ENCODE results near the gene NAMPT.

NAMPT gene

DNA sequence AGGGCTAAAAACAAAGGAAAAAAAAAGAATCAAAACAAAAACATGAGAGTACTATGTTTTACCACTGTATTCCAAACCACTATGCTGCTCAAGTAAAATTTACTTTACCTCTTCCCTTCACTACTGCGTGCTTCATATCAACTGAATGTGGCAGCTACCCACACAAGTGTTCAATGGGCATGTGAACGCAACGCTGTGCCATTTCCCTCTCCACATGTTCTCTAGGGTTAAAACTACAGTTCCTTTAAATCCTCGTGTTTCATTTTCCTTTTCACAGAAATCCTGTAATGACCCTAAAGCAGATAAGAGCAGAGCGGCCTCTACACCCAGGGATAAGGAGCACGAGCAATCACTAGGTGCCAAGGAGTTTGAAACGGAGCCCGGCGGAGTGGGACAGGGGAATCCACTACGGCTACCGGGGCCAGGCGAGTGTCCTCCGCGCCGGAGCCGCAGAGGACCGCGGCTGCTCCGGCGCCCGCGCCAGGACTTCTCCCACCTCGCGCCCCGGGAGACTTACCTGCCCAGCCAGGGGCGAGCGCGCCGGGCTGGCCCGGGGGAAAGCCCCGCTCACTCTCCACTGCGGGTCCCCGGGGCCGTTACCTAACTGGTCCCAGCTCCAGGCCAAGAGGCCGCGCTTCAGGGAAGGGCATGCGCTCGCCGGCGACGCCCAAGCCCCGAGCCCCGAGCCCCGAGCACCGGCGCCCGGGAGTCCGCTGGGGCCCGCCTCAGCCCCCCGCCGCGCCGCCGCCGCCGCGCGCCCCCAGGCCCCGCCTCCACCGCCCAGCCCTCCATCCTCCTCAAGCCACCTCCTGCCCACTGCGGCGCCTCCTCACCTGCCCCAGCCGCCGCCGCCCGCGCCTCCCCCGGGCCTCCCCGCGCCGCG, 711 bp downstream of the NAMPT start:
- H3K4me1 ChIP-seq (ENCODE audit: control insufficient read depth, insufficient read depth, low read length), result peaks cover 26% of the 10 kb centered on the region
- no peaks in the 10 kb centered on the region for H3K27me3 ChIP-seq (ENCODE audit: control insufficient read depth, insufficient read depth, low read length)
- peak overlapping the region; percentile 99 for H3K4me3 ChIP-seq (ENCODE audit: low read depth, low read length)
- peak overlapping the region; percentile 63; the same call in 1 of the 2 replicates for H3K27ac ChIP-seq (ENCODE audit: low read depth, low read length)
- peak overlapping the region; percentile 86 for H3K9ac ChIP-seq (ENCODE audit: low read length)
- no peaks in the 10 kb centered on the region for H3K9me3 ChIP-seq (ENCODE audit: control insufficient read depth, insufficient read depth, low read depth, low read length)
- H3K36me3 ChIP-seq (ENCODE audit: control insufficient read depth, insufficient read depth, low read length), result no peaks in the 10 kb centered on the region

DNA sequence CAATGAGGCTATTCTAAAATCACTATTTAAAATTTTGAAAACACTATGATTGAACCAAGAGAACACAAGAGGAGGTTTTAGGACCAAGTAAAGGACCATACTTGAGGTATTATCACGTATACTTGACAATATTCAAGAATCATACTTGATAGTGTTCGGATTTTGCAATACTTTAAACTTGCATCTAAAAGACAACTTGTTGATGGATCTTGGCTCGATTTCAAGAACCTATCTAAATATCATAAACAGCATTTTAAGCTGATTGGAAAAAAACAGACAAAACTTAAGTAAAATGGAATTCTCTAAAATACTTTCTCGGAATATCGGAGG, 1.3 kb downstream of the NAMPT start:
- H3K9me3 ChIP-seq (ENCODE audit: control insufficient read depth, insufficient read depth, low read depth, low read length), result no peaks in the 10 kb centered on the region
- H3K36me3 ChIP-seq (ENCODE audit: control insufficient read depth, insufficient read depth, low read length), result no peaks in the 10 kb centered on the region
- no peaks in the 10 kb centered on the region for H3K27me3 ChIP-seq (ENCODE audit: control insufficient read depth, insufficient read depth, low read length)
- peaks cover 26% of the 10 kb centered on the region for H3K4me1 ChIP-seq (ENCODE audit: control insufficient read depth, insufficient read depth, low read length)
- peak overlapping the region; percentile 63; the same call in 1 of the 2 replicates for H3K27ac ChIP-seq (ENCODE audit: low read depth, low read length)
- peak overlapping the region; percentile 86 for H3K9ac ChIP-seq (ENCODE audit: low read length)
- peak overlapping the region; percentile 99 for H3K4me3 ChIP-seq (ENCODE audit: low read depth, low read length)

DNA sequence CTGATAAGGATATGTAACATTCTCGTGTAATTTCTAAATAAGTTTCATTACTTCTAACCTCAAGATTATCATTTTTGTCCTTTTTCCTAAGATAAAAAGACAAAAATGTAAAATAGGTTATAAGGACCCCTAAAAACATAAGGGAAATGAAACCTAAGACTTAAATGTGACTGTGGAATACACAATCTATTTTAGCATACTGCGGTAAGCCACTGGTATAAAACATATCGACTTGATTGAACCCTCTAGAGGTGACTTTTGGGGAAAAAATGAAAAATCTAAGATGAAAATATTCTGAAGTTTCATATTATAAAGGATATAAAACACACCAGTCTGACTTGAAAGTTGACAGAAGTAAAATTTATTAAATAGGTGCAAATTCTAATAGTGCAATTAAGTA, 1.9 kb downstream of the NAMPT start:
- Histone ChIP-seq H3K9ac (ENCODE audit: low read length) (no peak overlapping the region), H3K27me3 (ENCODE audit: control insufficient read depth, insufficient read depth, low read length) (no peaks in the 10 kb centered on the region), H3K27ac (ENCODE audit: low read depth, low read length) (no peak overlapping the region), H3K4me3 (ENCODE audit: low read depth, low read length) (peak overlapping the region; percentile 99), H3K36me3 (ENCODE audit: control insufficient read depth, insufficient read depth, low read length) (no peaks in the 10 kb centered on the region), H3K9me3 (ENCODE audit: control insufficient read depth, insufficient read depth, low read depth, low read length) (no peaks in the 10 kb centered on the region), H3K4me1 (ENCODE audit: control insufficient read depth, insufficient read depth, low read length) (peaks cover 26% of the 10 kb centered on the region)

DNA sequence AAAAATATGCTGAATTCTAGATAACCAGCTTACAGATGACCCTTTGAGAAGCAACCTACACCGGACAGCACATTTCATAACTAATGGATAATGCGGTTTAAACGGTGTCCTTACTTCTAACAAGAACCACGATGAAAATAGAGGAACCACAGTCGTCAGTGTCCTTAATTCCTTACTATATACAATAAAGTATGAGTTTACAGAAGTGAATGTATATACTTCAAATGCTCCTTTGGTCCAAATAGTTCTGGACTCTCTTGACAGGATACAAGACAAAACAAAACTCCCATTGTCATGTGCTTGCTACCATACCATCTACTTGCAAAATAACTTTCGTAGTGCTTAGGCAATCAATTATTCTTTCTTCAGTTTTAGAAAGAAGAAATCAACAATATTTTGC, 2.4 kb downstream of the NAMPT start:
- Histone ChIP-seq H3K4me3 (ENCODE audit: low read depth, low read length) (peak overlapping the region; percentile 99; the same call in 1 of the 2 replicates), H3K4me1 (ENCODE audit: control insufficient read depth, insufficient read depth, low read length) (peaks cover 26% of the 10 kb centered on the region), H3K36me3 (ENCODE audit: control insufficient read depth, insufficient read depth, low read length) (peaks cover 3% of the 10 kb centered on the region; the same call in 1 of the 2 replicates), H3K27me3 (ENCODE audit: control insufficient read depth, insufficient read depth, low read length) (no peaks in the 10 kb centered on the region), H3K9ac (ENCODE audit: low read length) (no peak overlapping the region), H3K27ac (ENCODE audit: low read depth, low read length) (no peak overlapping the region), H3K9me3 (ENCODE audit: control insufficient read depth, insufficient read depth, low read depth, low read length) (no peaks in the 10 kb centered on the region)

- Histone ChIP-seq H3K4me1 (ENCODE audit: control insufficient read depth, insufficient read depth, low read length) (peaks cover 26% of the 10 kb centered on the region), H3K4me3 (ENCODE audit: low read depth, low read length) (no peak overlapping the region), H3K27me3 (ENCODE audit: control insufficient read depth, insufficient read depth, low read length) (no peaks in the 10 kb centered on the region), H3K27ac (ENCODE audit: low read depth, low read length) (no peak overlapping the region), H3K36me3 (ENCODE audit: control insufficient read depth, insufficient read depth, low read length) (peaks cover 9% of the 10 kb centered on the region; the same call in 1 of the 2 replicates), H3K9ac (ENCODE audit: low read length) (no peak overlapping the region), H3K9me3 (ENCODE audit: control insufficient read depth, insufficient read depth, low read depth, low read length) (no peaks in the 10 kb centered on the region)
Measured at GRCh38 chr7:106281585-106282318, 3.0 kb downstream of the NAMPT start.

GRCh38 chr7:106281127-106281526, 3.7 kb downstream of the NAMPT start:
- Histone ChIP-seq H3K9ac (ENCODE audit: low read length) (no peak overlapping the region), H3K27ac (ENCODE audit: low read depth, low read length) (no peak overlapping the region), H3K36me3 (ENCODE audit: control insufficient read depth, insufficient read depth, low read length) (peaks cover 15% of the 10 kb centered on the region), H3K9me3 (ENCODE audit: control insufficient read depth, insufficient read depth, low read depth, low read length) (no peaks in the 10 kb centered on the region), H3K4me1 (ENCODE audit: control insufficient read depth, insufficient read depth, low read length) (peaks cover 25% of the 10 kb centered on the region), H3K4me3 (ENCODE audit: low read depth, low read length) (no peak overlapping the region), H3K27me3 (ENCODE audit: control insufficient read depth, insufficient read depth, low read length) (no peaks in the 10 kb centered on the region)

DNA sequence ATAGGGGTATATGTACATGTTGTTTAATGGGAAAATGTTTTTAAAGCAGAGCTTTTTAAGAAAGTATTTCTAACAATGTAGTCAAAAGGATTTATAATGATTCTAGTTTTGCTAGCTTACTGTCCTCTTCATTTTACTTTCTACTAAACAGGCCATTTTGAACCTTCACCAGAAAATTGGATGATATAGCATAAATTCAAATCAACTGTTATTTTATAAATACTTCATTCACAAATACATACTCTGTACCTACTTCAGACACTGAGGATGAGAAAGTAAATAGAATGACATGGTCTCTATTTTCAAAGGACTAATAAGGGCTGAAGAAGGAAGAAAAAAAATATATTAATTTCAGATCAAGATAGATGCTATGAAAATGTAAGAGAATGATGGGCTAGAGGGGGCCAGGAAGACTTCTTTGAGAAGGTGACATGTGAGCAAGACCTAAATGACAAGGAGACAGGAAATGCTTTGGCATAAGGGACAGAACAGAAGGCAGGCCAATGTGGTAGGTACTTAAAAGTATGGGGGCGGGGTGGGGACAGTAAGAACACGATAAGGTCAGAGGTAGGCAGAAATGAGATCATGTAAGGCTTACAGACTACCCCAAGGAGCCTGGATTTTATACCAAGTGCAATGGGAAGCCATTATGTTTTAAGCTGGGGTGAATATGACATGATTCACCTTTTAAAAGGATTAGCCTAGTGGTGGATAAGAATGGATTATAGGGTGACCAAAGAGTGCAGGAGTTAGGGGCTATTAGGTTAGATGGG, 5.2 kb downstream of the NAMPT start:
- peaks cover 21% of the 10 kb centered on the region for H3K4me1 ChIP-seq (ENCODE audit: control insufficient read depth, insufficient read depth, low read length)
- peaks cover 30% of the 10 kb centered on the region for H3K36me3 ChIP-seq (ENCODE audit: control insufficient read depth, insufficient read depth, low read length)
- H3K9ac ChIP-seq (ENCODE audit: low read length), result no peak overlapping the region
- no peak overlapping the region for H3K4me3 ChIP-seq (ENCODE audit: low read depth, low read length)
- H3K27ac ChIP-seq (ENCODE audit: low read depth, low read length), result no peak overlapping the region
- no peaks in the 10 kb centered on the region for H3K27me3 ChIP-seq (ENCODE audit: control insufficient read depth, insufficient read depth, low read length)
- H3K9me3 ChIP-seq (ENCODE audit: control insufficient read depth, insufficient read depth, low read depth, low read length), result no peaks in the 10 kb centered on the region

DNA sequence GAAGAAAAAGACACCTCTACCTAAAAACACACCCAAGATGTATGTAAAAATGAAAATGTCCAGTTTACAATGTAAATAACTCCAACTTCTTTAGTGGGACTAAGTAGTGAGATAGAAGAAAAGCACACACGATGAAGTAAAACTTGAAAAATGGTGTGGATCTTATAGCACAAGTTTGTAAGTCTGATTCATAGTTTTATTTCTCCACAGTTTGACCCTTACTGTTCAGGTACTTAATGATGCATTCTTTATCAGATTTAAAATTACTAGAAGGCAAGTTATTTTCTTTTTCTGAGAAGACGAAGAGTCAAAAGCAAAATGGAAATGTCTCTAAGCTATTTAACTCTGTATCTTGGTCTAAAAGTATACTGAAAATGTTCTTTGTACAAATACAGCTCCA, 6.1 kb downstream of the NAMPT start:
- peaks cover 39% of the 10 kb centered on the region for H3K36me3 ChIP-seq (ENCODE audit: control insufficient read depth, insufficient read depth, low read length)
- peaks cover 21% of the 10 kb centered on the region for H3K4me1 ChIP-seq (ENCODE audit: control insufficient read depth, insufficient read depth, low read length)
- H3K9ac ChIP-seq (ENCODE audit: low read length), result no peak overlapping the region
- no peak overlapping the region for H3K27ac ChIP-seq (ENCODE audit: low read depth, low read length)
- no peaks in the 10 kb centered on the region for H3K27me3 ChIP-seq (ENCODE audit: control insufficient read depth, insufficient read depth, low read length)
- H3K4me3 ChIP-seq (ENCODE audit: low read depth, low read length), result no peak overlapping the region
- no peaks in the 10 kb centered on the region for H3K9me3 ChIP-seq (ENCODE audit: control insufficient read depth, insufficient read depth, low read depth, low read length)

DNA sequence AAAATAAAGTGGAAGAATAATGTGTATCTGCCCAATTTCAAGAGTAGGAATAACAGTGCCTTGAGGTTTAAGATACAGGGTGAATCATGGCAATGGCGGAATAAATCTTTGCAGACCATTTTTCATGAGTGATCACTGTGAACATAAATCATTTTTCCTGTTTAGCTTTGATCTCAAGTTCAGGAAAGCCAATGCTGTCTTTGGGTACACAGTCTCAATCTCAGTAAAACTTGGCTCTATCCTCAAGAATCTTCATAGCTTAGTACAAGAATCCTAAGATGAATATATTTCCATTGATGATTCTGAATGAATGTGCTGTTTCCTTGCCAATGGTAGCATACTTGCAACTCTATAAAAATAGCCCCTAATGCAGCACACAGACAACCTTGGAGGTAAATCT, 6.8 kb downstream of the NAMPT start:
- H3K4me3 ChIP-seq (ENCODE audit: low read depth, low read length), result no peak overlapping the region
- no peak overlapping the region for H3K27ac ChIP-seq (ENCODE audit: low read depth, low read length)
- no peaks in the 10 kb centered on the region for H3K27me3 ChIP-seq (ENCODE audit: control insufficient read depth, insufficient read depth, low read length)
- H3K9me3 ChIP-seq (ENCODE audit: control insufficient read depth, insufficient read depth, low read depth, low read length), result no peaks in the 10 kb centered on the region
- H3K36me3 ChIP-seq (ENCODE audit: control insufficient read depth, insufficient read depth, low read length), result peaks cover 46% of the 10 kb centered on the region
- H3K9ac ChIP-seq (ENCODE audit: low read length), result no peak overlapping the region
- peaks cover 19% of the 10 kb centered on the region for H3K4me1 ChIP-seq (ENCODE audit: control insufficient read depth, insufficient read depth, low read length)

DNA sequence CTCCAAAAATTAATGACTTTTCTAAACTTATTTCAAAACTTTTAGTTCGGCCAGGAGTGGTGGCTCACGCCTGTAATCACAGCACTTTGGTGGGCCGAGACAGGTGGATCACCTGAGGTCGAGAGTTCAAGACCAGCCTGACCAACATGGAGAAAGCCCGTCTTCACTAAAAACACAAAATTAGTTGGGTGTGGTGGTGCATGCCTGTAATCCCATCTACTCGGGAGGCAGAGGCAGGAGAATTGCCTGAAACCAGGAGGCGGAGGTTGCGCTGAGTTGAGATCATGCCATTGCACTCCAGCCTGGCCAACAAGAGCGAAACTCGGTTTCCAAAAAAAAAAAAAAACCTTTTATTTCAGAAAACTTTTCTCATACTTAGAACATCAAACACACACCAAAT, 8.3 kb downstream of the NAMPT start:
- Histone ChIP-seq H3K9ac (ENCODE audit: low read length) (no peak overlapping the region), H3K9me3 (ENCODE audit: control insufficient read depth, insufficient read depth, low read depth, low read length) (no peaks in the 10 kb centered on the region), H3K27ac (ENCODE audit: low read depth, low read length) (no peak overlapping the region), H3K4me1 (ENCODE audit: control insufficient read depth, insufficient read depth, low read length) (peaks cover 9% of the 10 kb centered on the region), H3K4me3 (ENCODE audit: low read depth, low read length) (no peak overlapping the region), H3K36me3 (ENCODE audit: control insufficient read depth, insufficient read depth, low read length) (peaks cover 59% of the 10 kb centered on the region), H3K27me3 (ENCODE audit: control insufficient read depth, insufficient read depth, low read length) (no peaks in the 10 kb centered on the region)

All from HUES6 (cell line).